ENCODE measurements around the gene CCDC200.

DNA sequence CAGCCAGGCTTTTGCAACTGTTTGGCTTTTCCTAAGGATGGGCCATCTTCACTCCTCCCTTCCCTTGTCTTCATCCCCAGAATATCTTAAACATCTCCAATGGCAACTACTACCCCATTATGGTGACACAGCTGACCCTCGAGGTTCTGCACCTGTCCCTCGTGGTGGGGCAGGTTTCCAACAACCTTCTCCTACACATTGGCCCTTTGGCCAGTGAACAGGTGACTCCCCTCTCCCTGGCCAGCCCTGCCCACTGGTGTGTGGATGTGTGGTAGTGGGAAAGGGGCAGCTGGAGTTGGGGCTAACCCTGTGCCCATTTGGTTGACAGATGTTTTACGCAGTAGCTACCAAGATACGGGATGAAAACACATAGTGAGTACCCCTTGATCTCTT, 12.1 kb downstream of the CCDC200 start:
- TF ChIP-seq, protein P1, sequence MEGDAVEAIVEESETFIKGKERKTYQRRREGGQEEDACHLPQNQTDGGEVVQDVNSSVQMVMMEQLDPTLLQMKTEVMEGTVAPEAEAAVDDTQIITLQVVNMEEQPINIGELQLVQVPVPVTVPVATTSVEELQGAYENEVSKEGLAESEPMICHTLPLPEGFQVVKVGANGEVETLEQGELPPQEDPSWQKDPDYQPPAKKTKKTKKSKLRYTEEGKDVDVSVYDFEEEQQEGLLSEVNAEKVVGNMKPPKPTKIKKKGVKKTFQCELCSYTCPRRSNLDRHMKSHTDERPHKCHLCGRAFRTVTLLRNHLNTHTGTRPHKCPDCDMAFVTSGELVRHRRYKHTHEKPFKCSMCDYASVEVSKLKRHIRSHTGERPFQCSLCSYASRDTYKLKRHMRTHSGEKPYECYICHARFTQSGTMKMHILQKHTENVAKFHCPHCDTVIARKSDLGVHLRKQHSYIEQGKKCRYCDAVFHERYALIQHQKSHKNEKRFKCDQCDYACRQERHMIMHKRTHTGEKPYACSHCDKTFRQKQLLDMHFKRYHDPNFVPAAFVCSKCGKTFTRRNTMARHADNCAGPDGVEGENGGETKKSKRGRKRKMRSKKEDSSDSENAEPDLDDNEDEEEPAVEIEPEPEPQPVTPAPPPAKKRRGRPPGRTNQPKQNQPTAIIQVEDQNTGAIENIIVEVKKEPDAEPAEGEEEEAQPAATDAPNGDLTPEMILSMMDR (conservative IDR thresholded peaks at IDR 0.05; ENCODE audit: low read length) = no peak
- TF ChIP-seq EZH2phosphoT487 (IDR thresholded peaks at IDR 0.05; ENCODE audit: borderline replicate concordance, low read depth, low read length) = no peak

Measured in OCI-LY7 (cell line).